GM12874 (cell line): Measurements from ENCODE around the gene DPH3.

Experiments
- TF ChIP-seq, protein P1 (sequence below): IDR thresholded peaks from 2 replicates; pipeline ENCODE4 v1.5.1; 2011; ENCODE audit warnings: low read depth, mild to moderate bottlenecking, control low read depth, low read length, moderate library complexity; ENCODE audit not compliant: insufficient read depth

The DPH3 gene

DNA sequence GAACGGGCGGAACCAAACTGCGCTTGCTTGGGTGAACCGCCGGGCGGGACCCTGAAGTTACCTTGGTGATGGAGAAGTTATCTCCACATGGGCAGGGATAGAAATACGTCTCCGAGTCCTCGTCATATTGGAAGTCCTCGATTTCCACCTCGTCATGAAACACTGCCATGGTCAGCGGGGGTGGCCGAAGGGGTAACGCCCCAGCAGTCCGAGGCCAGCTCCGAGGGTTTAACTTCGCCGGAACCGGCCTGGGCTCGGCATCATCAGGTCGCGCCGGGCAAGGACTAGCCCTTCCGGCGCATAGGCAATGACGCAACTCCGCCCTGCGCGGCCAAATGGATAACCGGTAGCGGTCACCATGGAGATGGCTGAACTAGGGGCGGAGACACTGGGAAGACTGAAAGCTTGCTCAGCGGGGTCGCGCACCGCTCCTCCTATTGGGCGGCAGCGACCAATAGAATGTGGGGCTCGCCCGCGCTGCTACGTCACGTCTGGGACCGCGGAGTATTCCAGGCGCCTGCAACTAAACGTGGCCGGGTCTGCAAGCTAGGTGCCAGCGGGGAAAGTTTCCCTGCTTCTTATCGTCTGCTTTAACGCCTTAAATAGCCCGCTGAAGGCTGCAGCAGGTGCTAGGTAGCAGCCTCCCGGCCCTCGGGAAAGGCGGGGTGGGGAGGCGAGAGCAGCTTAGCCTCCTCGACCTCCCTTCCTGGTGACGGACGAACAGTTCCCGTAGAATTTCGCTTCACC, at the start of gene DPH3, which contains the start of gene OXNAD1:
Gene DPH3, minus strand, starts transcription at position 236 of the 747 bp plus-strand sequence. Its CDS starts 67 bp downstream, at position 169.
Gene OXNAD1, plus strand, starts transcription at position 505 of the 747 bp plus-strand sequence. CDS start 5,741 bp downstream, outside the sequence.
- TF ChIP-seq, protein P1, sequence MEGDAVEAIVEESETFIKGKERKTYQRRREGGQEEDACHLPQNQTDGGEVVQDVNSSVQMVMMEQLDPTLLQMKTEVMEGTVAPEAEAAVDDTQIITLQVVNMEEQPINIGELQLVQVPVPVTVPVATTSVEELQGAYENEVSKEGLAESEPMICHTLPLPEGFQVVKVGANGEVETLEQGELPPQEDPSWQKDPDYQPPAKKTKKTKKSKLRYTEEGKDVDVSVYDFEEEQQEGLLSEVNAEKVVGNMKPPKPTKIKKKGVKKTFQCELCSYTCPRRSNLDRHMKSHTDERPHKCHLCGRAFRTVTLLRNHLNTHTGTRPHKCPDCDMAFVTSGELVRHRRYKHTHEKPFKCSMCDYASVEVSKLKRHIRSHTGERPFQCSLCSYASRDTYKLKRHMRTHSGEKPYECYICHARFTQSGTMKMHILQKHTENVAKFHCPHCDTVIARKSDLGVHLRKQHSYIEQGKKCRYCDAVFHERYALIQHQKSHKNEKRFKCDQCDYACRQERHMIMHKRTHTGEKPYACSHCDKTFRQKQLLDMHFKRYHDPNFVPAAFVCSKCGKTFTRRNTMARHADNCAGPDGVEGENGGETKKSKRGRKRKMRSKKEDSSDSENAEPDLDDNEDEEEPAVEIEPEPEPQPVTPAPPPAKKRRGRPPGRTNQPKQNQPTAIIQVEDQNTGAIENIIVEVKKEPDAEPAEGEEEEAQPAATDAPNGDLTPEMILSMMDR = no peak

DNA sequence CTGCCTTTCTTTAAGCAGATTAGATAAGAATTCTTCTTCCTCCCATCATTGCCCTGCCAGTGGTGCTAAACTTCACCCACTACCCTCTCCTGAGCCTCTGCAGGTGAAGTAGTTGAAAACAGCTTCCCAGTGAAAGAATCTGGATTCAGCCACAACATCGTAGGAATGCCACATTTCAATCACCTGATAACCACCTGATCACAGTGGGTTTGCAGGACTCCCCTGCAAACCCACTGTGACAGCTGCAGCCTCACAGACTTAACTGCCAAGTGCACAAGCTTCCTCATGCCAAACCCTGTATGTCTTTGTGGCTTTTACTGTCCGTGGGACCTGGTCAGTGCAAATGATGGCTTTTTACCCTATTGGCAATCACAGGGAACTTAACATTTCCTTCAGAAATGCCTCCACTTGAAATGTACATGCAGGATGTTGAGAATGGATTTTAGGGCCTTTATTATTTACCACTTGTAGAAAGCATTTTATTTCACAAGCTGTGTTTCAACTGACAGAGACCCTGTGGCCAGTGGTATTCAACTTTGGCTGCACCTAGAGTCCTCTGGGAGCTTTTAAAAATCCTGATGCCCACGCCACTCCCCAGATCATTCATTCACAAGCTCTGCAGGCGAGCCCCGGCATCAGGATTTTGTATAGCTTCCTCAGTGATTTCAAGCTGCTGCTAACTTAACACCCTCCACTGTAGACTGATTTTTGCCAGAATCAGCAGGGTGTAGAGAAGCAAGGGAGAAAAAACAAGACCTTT, 49.3 kb upstream of the DPH3 start:
- TF ChIP-seq, protein P1 = no peak

DNA sequence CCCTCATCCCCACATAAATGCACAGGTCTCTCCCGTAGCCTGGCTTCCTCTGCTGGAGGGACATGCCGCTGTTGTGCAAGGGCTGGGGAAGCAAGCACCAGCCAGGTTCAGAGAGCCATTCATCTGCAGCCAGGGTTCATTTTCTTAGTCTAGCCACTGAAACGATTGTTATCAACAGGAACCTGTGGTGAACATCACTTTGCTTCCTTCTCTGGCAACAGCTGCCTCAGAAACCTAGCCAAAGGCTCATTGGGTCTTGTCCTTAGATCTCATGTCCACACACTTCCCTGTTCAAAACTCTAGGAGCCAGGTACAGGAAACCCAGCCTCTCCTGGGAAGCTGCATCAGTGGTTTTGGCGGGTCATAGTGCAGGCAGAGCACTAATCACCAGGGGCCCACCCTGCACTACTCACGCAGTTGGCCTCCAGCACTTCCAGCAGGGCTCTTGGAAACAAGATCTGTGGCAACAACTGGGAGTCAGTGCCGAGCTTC, 47.3 kb upstream of the DPH3 start:
- TF ChIP-seq, protein P1 = no peak

DNA sequence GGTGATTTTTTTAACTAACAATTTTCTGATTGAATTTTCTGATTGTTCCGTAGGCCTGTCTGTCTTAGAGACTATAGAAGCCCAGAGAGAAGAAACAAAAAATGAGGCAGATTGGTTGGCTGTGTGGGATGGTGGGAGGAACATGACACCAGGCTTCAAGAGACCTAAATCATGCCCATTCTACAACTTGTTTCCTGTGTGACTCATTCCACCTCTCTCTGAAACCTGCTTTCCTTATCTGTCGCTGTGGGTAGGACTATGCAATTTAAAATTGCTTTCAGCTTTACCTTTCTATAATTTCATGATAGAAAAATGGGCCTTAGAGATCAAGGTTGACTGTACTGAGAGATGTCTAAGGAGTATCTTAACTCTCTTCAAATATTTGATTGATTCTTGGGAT, 44.8 kb upstream of the DPH3 start:
- TF ChIP-seq, protein P1 = no peak

DNA sequence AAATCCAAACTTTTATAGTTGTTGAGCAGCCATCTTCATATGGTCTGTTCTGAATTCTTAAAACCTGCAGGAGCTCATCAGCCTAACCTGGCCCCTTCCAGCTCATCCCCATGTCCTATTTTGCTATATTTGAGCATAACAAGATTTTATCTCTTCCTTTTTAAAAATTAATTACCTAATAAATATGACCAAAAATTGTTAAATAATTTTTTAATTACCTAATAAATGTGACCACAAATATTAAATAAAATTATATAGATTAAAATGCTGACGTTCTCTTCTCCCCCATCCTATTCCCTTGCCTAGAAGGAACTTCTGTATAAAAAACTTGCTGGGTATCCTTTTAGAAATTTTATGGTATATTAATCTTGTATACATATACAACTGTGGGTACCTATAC, 44.0 kb upstream of the DPH3 start:
- TF ChIP-seq, protein P1 = no peak

DNA sequence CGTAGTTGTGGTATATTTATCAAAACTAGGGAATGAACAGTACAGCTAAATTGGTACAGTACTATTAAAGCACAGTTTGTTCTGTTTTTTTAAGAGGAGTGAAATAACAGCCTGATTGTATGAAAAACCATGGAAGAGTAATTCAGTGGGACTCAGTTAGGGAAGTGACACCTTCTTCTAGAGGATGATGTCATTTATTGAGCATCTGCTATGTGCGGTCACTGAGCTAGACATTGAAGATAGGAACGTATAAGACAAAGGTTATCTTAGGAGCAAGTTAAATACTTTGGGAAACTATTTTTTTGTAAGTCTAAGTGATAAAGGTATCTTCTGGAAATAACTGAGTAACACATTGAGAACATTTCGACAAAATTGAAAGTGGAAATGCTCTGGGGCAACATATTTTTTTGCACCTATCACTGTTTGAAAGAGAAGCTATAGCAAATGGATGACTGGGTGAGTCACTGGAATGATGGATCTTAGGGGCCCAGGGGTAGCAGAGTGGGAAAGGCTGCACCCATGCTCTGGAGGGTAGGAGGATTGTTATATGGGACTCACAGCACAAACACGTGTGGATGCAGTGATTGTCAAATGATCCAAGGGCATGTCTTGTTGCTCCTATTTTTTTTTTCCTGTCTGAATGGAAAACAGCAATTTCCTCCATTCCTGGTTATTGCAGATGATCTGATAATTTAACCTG, 43.2 kb upstream of the DPH3 start:
- TF ChIP-seq, protein P1 = no peak

DNA sequence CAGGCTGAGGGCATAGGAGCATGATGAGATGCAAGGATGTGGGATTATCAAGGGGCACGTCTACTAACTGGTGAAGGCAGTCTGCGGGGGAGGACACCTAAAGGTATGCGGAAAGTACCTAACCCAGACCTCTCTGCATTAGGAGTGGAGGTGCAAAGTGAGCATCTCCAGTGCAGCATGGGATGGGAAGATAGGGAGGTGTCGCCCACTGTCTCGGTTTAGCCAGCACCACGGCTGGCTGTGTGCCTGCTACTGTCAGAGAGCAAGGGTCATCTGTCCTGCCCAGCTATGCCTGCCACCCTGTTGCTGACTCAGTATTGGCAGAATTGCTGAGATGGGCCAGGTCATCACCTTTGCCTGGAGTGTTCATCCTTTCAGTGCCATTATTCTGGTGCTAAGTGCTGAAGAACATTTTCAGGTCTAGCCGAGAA, 40.4 kb upstream of the DPH3 start:
- TF ChIP-seq, protein P1 = no peak
